WTC11 (cell line): ENCODE data around the gene FAM114A2. TPM values are rescaled to one million over a fixed set of nuclear protein-coding genes. Genes with fewer than 3 reads are reported as not detected.

ENCODE experiments used
- ATAC-seq: fragments of 200-7000 bp; cut with Tn5 transposase; 2 replicates; pipeline ENCODE4 v1.10.0; 2021; ENCODE audit warnings: mild to moderate bottlenecking, moderate library complexity
- CTCF ChIA-PET: fragments of 300-600 bp; sonication (Branson Sonifier 250); formaldehyde crosslinking; loops from one replicate; lab custom pipeline; 2021; ENCODE audit warnings: antibody characterized with exemption; lab: Charles Lee
- POLR2A ChIA-PET: fragments of 350-600 bp; sonication (Branson Sonifier 250); formaldehyde crosslinking; loops from one replicate; lab custom pipeline; 2021; ENCODE audit warnings: antibody characterized with exemption; lab: Charles Lee
- DNase-seq: peaks from one replicate; pipeline ENCODE4 v3.0.0; 2021; ENCODE audit warnings: low spot score
- H3K27ac Mint-ChIP-seq: 2 replicates; pipeline ENCODE4 v1.8.0; 2021; ENCODE audit warnings: mixed read lengths
- H3K27me3 Mint-ChIP-seq: 2 replicates; pipeline ENCODE4 v1.8.0; 2021; ENCODE audit warnings: low read depth, mild to moderate bottlenecking, moderate library complexity, mixed read lengths
- H3K36me3 Mint-ChIP-seq: 2 replicates; pipeline ENCODE4 v1.8.0; 2021; ENCODE audit warnings: mixed read lengths
- H3K4me1 Mint-ChIP-seq: 2 replicates; pipeline ENCODE4 v1.8.0; 2022; ENCODE audit warnings: mixed read lengths
- H3K4me3 Mint-ChIP-seq: 2 replicates; pipeline ENCODE4 v1.8.0; 2021; ENCODE audit warnings: mild to moderate bottlenecking, moderate library complexity, mixed read lengths
- H3K9me3 Mint-ChIP-seq: 2 replicates; pipeline ENCODE4 v1.8.0; 2021; ENCODE audit warnings: mixed read lengths
- AFF4 ChIP-seq: sonication (generic); formaldehyde crosslinking; IDR thresholded peaks from 2 replicates; pipeline ENCODE4 v1.8.1; 2023; ENCODE audit warnings: mild to moderate bottlenecking, missing genetic modification reagents, borderline replicate concordance
- ATF3 ChIP-seq: sonication (generic); formaldehyde crosslinking; conservative IDR thresholded peaks from 2 replicates; pipeline ENCODE4 v1.8.1; 2022; ENCODE audit warnings: mild to moderate bottlenecking, missing genetic modification reagents
- CBFB ChIP-seq: sonication (generic); formaldehyde crosslinking; IDR thresholded peaks from 2 replicates; pipeline ENCODE4 v1.8.1; 2022; ENCODE audit warnings: mild to moderate bottlenecking, low read depth, missing genetic modification reagents
- CREM ChIP-seq: sonication (generic); formaldehyde crosslinking; IDR thresholded peaks from 2 replicates; pipeline ENCODE4 v1.8.1; 2022; ENCODE audit warnings: mild to moderate bottlenecking, missing genetic modification reagents, moderate library complexity
- CTCF ChIP-seq: fragments of 200-600 bp; IDR thresholded peaks from 2 replicates; pipeline ENCODE4 v1.8.0; 2022; ENCODE audit warnings: antibody characterized with exemption
- E2F1 ChIP-seq: sonication (generic); formaldehyde crosslinking; IDR thresholded peaks from 2 replicates; pipeline ENCODE4 v1.8.0; 2022; ENCODE audit warnings: mild to moderate bottlenecking, missing genetic modification reagents
- GABPB1 ChIP-seq: sonication (generic); formaldehyde crosslinking; IDR thresholded peaks from 2 replicates; pipeline ENCODE4 v1.8.1; 2023; ENCODE audit warnings: mild to moderate bottlenecking, missing genetic modification reagents
- JAZF1 ChIP-seq: fragments of 250-450 bp; sonication (Bioruptor Pico); IDR thresholded peaks from 2 replicates; pipeline ENCODE4 v1.9.0; 2021; ENCODE audit warnings: moderate library complexity, mild to moderate bottlenecking, inconsistent platforms
- KAT7 ChIP-seq: sonication (generic); formaldehyde crosslinking; IDR thresholded peaks from 2 replicates; pipeline ENCODE4 v1.8.1; 2023; ENCODE audit warnings: missing genetic modification reagents, mild to moderate bottlenecking, borderline replicate concordance
- MAX ChIP-seq: sonication (generic); formaldehyde crosslinking; IDR thresholded peaks from 2 replicates; pipeline ENCODE4 v1.8.0; 2022; ENCODE audit warnings: mild to moderate bottlenecking, missing genetic modification reagents
- OVOL2 ChIP-seq: fragments of 250-450 bp; sonication (Bioruptor Pico); IDR thresholded peaks from 2 replicates; pipeline ENCODE4 v1.9.0; 2021; ENCODE audit warnings: mild to moderate bottlenecking, borderline replicate concordance
- RORB ChIP-seq: fragments of 250-450 bp; sonication (Bioruptor Pico); IDR thresholded peaks from 2 replicates; pipeline ENCODE4 v1.9.0; 2021; ENCODE audit warnings: mild to moderate bottlenecking
- ZBTB43 ChIP-seq: sonication (generic); formaldehyde crosslinking; IDR thresholded peaks from 2 replicates; pipeline ENCODE4 v1.8.1; 2023; ENCODE audit warnings: mild to moderate bottlenecking, missing genetic modification reagents
- ZNF121 ChIP-seq: sonication (generic); formaldehyde crosslinking; IDR thresholded peaks from 2 replicates; pipeline ENCODE4 v1.8.0; 2023; ENCODE audit warnings: missing genetic modification reagents
- ZNF263 ChIP-seq: sonication (generic); formaldehyde crosslinking; IDR thresholded peaks from 2 replicates; pipeline ENCODE4 v1.8.1; 2022; ENCODE audit warnings: low read depth, mild to moderate bottlenecking, moderate library complexity, missing genetic modification reagents
- ZNF317 ChIP-seq: sonication (generic); formaldehyde crosslinking; IDR thresholded peaks from 2 replicates; pipeline ENCODE4 v1.8.1; 2023; ENCODE audit warnings: low read depth, mild to moderate bottlenecking, moderate library complexity, missing genetic modification reagents, borderline replicate concordance
- ZNF532 ChIP-seq: fragments of 250-450 bp; sonication (Bioruptor Pico); IDR thresholded peaks from 2 replicates; pipeline ENCODE4 v1.9.0; 2021; ENCODE audit warnings: mild to moderate bottlenecking, borderline replicate concordance
- total RNA-seq: library from RNA; stranded (reverse); gene quantifications from 3 replicates; pipeline ENCODE4 v1.2.3, GENCODE V29; 2021

Gene FAM114A2
- total RNA-seq, 1 experiment from 2014 or later, result 10.1 TPM

- no peak for TF ChIP-seq E2F1 (CRISPR knock-in tag)
- TF ChIP-seq CBFB (CRISPR knock-in tag), result no peak
- TF ChIP-seq ZNF317 (CRISPR knock-in tag), result no peak
- TF ChIP-seq KAT7, result no peak
- no peak for TF ChIP-seq ZBTB43 (CRISPR knock-in tag)
- no peak for TF ChIP-seq ZNF532 (CRISPR knock-in tag)
- no peak for TF ChIP-seq CTCF
- no peak for TF ChIP-seq RORB (CRISPR knock-in tag)
- no peak for TF ChIP-seq ZNF121 (CRISPR knock-in tag)
- no peak for TF ChIP-seq JAZF1 (CRISPR knock-in tag)
- TF ChIP-seq GABPB1 (CRISPR knock-in tag), result no peak
- TF ChIP-seq, all 79 proteins: peak for 0
- Mint-ChIP-seq H3K27me3 (no peaks in the 10 kb centered on the region; the same call in 1 of the 2 replicates), H3K4me3 (no peak overlapping the region), H3K27ac (no peak overlapping the region), H3K36me3 (no peaks in the 10 kb centered on the region), H3K4me1 (peaks cover 17% of the 10 kb centered on the region), H3K9me3 (no peaks in the 10 kb centered on the region)
- no peak for ATAC-seq
- CTCF ChIA-PET, result no interaction called here
- POLR2A ChIA-PET, result no interaction called here
- DNase-seq, result no peak
Measured at GRCh38 chr5:154034944-154035343, 3.8 kb downstream of the FAM114A2 start.

- no peak for ATAC-seq
- TF ChIP-seq CREM (CRISPR knock-in tag) (no peak), ZNF263 (CRISPR knock-in tag) (no peak)
- H3K4me1 Mint-ChIP-seq, result no peaks in the 10 kb centered on the region
- ChIA-PET CTCF (no interaction called here), POLR2A (no interaction called here)
- H3K27ac Mint-ChIP-seq, result peak overlapping the region; percentile 11; the same call in 1 of the 2 replicates
- H3K9me3 Mint-ChIP-seq, result no peaks in the 10 kb centered on the region
- DNase-seq, result no peak
- H3K27me3 Mint-ChIP-seq, result no peaks in the 10 kb centered on the region
- no peaks in the 10 kb centered on the region for H3K36me3 Mint-ChIP-seq
- no peak overlapping the region for H3K4me3 Mint-ChIP-seq
Measured at GRCh38 chr5:154031937-154032489, 6.7 kb downstream of the FAM114A2 start.

- DNase-seq (no peak), ATAC-seq (no peak)
- H3K4me3 Mint-ChIP-seq, result no peak overlapping the region
- H3K9me3 Mint-ChIP-seq, result no peaks in the 10 kb centered on the region
- ChIA-PET CTCF (no interaction called here), POLR2A (no interaction called here)
- no peaks in the 10 kb centered on the region for H3K4me1 Mint-ChIP-seq
- no peaks in the 10 kb centered on the region for H3K27me3 Mint-ChIP-seq
- no peak overlapping the region for H3K27ac Mint-ChIP-seq
- no peak for TF ChIP-seq AFF4 (CRISPR knock-in tag)
- no peak for TF ChIP-seq ATF3 (CRISPR knock-in tag)
- TF ChIP-seq OVOL2 (CRISPR knock-in tag), result no peak
- TF ChIP-seq MAX, result no peak
- no peak for TF ChIP-seq JAZF1 (CRISPR knock-in tag)
- TF ChIP-seq, all 79 proteins: peak for 0
- peaks cover 4% of the 10 kb centered on the region; the same call in 1 of the 2 replicates for H3K36me3 Mint-ChIP-seq
Measured at GRCh38 chr5:154025951-154026350, 12.8 kb downstream of the FAM114A2 start.
